ENCODE results near the gene KLHL26. TPM values are rescaled to one million over a fixed set of nuclear protein-coding genes. Genes with fewer than 3 reads are reported as not detected.

KLHL26 gene
- total RNA-seq, 1 experiment from 2014 or later: 7.5 TPM

- Mint-ChIP-seq H3K4me3 (ENCODE audit: low read depth, unreplicated experiment) (no peak overlapping the region), H3K27me3 (ENCODE audit: unreplicated experiment) (no peaks in the 10 kb centered on the region), H3K36me3 (ENCODE audit: insufficient read depth, unreplicated experiment) (peaks cover 4% of the 10 kb centered on the region), H3K9me3 (ENCODE audit: low read depth, unreplicated experiment) (no peaks in the 10 kb centered on the region), H3K27ac (ENCODE audit: unreplicated experiment) (no peak overlapping the region), H3K4me1 (ENCODE audit: low read depth, unreplicated experiment) (no peaks in the 10 kb centered on the region)
- CTCF ChIA-PET: no interaction called here
- intact Hi-C loops (cut with micrococcal nuclease; ENCODE audit: unreplicated experiment): no loop called here
- DNase-seq: no peak
- no TSS peak for BruUV-seq (replicated peaks)
- TF ChIP-seq CTCF (IDR thresholded peaks at IDR 0.05; ENCODE audit: unreplicated experiment): no peak
Observed at GRCh38 chr19:18650021-18650390, 13.2 kb downstream of the KLHL26 start.

GRCh38 chr19:18650468-18651041 is 13.7 kb downstream of the KLHL26 start:
- H3K27me3 Mint-ChIP-seq (ENCODE audit: unreplicated experiment): no peaks in the 10 kb centered on the region
- H3K27ac Mint-ChIP-seq (ENCODE audit: unreplicated experiment): no peak overlapping the region
- no peaks in the 10 kb centered on the region for H3K4me1 Mint-ChIP-seq (ENCODE audit: low read depth, unreplicated experiment)
- DNase-seq: no peak
- H3K9me3 Mint-ChIP-seq (ENCODE audit: low read depth, unreplicated experiment): no peaks in the 10 kb centered on the region
- no peak for TF ChIP-seq CTCF (IDR thresholded peaks at IDR 0.05; ENCODE audit: unreplicated experiment)
- BruUV-seq (replicated peaks): no TSS peak
- CTCF ChIA-PET: no interaction called here
- H3K4me3 Mint-ChIP-seq (ENCODE audit: low read depth, unreplicated experiment): no peak overlapping the region
- H3K36me3 Mint-ChIP-seq (ENCODE audit: insufficient read depth, unreplicated experiment): peaks cover 4% of the 10 kb centered on the region
- intact Hi-C loops (cut with micrococcal nuclease; ENCODE audit: unreplicated experiment): no loop called here

- H3K4me1 Mint-ChIP-seq (ENCODE audit: low read depth, unreplicated experiment): no peaks in the 10 kb centered on the region
- intact Hi-C loops (cut with micrococcal nuclease; ENCODE audit: unreplicated experiment): no loop called here
- TF ChIP-seq CTCF (IDR thresholded peaks at IDR 0.05; ENCODE audit: unreplicated experiment): no peak
- no peak overlapping the region for H3K27ac Mint-ChIP-seq (ENCODE audit: unreplicated experiment)
- no peak for DNase-seq
- CTCF ChIA-PET: no interaction called here
- H3K27me3 Mint-ChIP-seq (ENCODE audit: unreplicated experiment): peaks cover under 1% of the 10 kb centered on the region
- no peak overlapping the region for H3K4me3 Mint-ChIP-seq (ENCODE audit: low read depth, unreplicated experiment)
- H3K9me3 Mint-ChIP-seq (ENCODE audit: low read depth, unreplicated experiment): no peaks in the 10 kb centered on the region
- H3K36me3 Mint-ChIP-seq (ENCODE audit: insufficient read depth, unreplicated experiment): peaks cover 4% of the 10 kb centered on the region
- BruUV-seq (replicated peaks): no TSS peak
Observed at GRCh38 chr19:18651300-18651699, 14.5 kb downstream of the KLHL26 start.

- Mint-ChIP-seq H3K27ac (ENCODE audit: unreplicated experiment) (no peak overlapping the region), H3K4me1 (ENCODE audit: low read depth, unreplicated experiment) (peaks cover 2% of the 10 kb centered on the region), H3K9me3 (ENCODE audit: low read depth, unreplicated experiment) (no peaks in the 10 kb centered on the region), H3K27me3 (ENCODE audit: unreplicated experiment) (peaks cover 5% of the 10 kb centered on the region), H3K4me3 (ENCODE audit: low read depth, unreplicated experiment) (no peak overlapping the region), H3K36me3 (ENCODE audit: insufficient read depth, unreplicated experiment) (peaks cover 4% of the 10 kb centered on the region)
- no peak for TF ChIP-seq CTCF (IDR thresholded peaks at IDR 0.05; ENCODE audit: unreplicated experiment)
- intact Hi-C loops (cut with micrococcal nuclease; ENCODE audit: unreplicated experiment): no loop called here
- CTCF ChIA-PET: no interaction called here
- no peak for DNase-seq
- no TSS peak for BruUV-seq (replicated peaks)
Observed at GRCh38 chr19:18651733-18652132, 14.9 kb downstream of the KLHL26 start.

Data from Calu3 (cell line).